OCI-LY1 (cell line): Measurements from ENCODE around the gene EXOC6.

Experiments used
- H2AFZ ChIP-seq: fragments of 200-600 bp; sonication (generic), shearing (Covaris generic); 2 replicates; pipeline ENCODE4 v1.6.0; 2014; ENCODE audit warnings: antibody characterized with exemption, mild to moderate bottlenecking, low read length
- H3F3A ChIP-seq: fragments of 200-600 bp; sonication (generic), shearing (Covaris generic); 2 replicates; pipeline ENCODE4 v1.6.0; 2014; ENCODE audit warnings: mild to moderate bottlenecking, antibody characterized with exemption, low read length, moderate library complexity; ENCODE audit not compliant: insufficient read depth
- H3K27ac ChIP-seq: fragments of 200-600 bp; sonication (generic); 2 replicates; pipeline ENCODE4 v1.5.1; 2014; ENCODE audit warnings: low read length, mixed run types, mild to moderate bottlenecking, low read depth; ENCODE audit not compliant: poor library complexity, severe bottlenecking
- H3K27me3 ChIP-seq: fragments of 200-600 bp; sonication (generic); 2 replicates; pipeline ENCODE4 v1.6.0; 2014; ENCODE audit warnings: antibody characterized with exemption, mild to moderate bottlenecking, low read length, moderate library complexity; ENCODE audit not compliant: insufficient read depth
- H3K36me3 ChIP-seq: fragments of 200-600 bp; sonication (generic); 2 replicates; pipeline ENCODE4 v1.6.1; 2014; ENCODE audit warnings: mild to moderate bottlenecking, antibody characterized with exemption, low read length, moderate library complexity, mixed read lengths; ENCODE audit not compliant: insufficient read depth
- H3K4me1 ChIP-seq: fragments of 200-600 bp; sonication (generic); 2 replicates; pipeline ENCODE4 v1.5.1; 2014; ENCODE audit warnings: mild to moderate bottlenecking, low read length, moderate library complexity; ENCODE audit not compliant: insufficient read depth, severe bottlenecking
- H3K4me2 ChIP-seq: fragments of 200-600 bp; sonication (generic), shearing (Covaris generic); 2 replicates; pipeline ENCODE4 v1.6.1; 2014; ENCODE audit warnings: low read length
- H3K4me3 ChIP-seq: fragments of 200-600 bp; sonication (generic); 2 replicates; pipeline ENCODE4 v1.5.1; 2014; ENCODE audit warnings: low read length, low read depth, mild to moderate bottlenecking, mixed read lengths; ENCODE audit not compliant: poor library complexity, severe bottlenecking
- H3K79me2 ChIP-seq: fragments of 200-600 bp; shearing (Covaris generic); 2 replicates; pipeline ENCODE4 v1.6.1; 2016; ENCODE audit warnings: mixed run types, low read length, mixed read lengths; ENCODE audit not compliant: insufficient read depth
- H3K9ac ChIP-seq: fragments of 200-600 bp; sonication (generic), shearing (Covaris generic); 2 replicates; pipeline ENCODE4 v1.6.1; 2014; ENCODE audit warnings: mild to moderate bottlenecking, low read length, mixed read lengths
- H3K9me2 ChIP-seq: fragments of 200-600 bp; sonication (generic), shearing (Covaris generic); 2 replicates; pipeline ENCODE4 v1.6.1; 2014; ENCODE audit warnings: low read depth, mild to moderate bottlenecking, low read length, mixed read lengths
- H3K9me3 ChIP-seq: fragments of 200-600 bp; shearing (Covaris generic); 2 replicates; pipeline ENCODE4 v1.6.1; 2014; ENCODE audit warnings: low read length, mixed read lengths
- H4K20me1 ChIP-seq: fragments of 200-600 bp; sonication (generic), shearing (Covaris generic); 2 replicates; pipeline ENCODE4 v1.6.0; 2016; ENCODE audit warnings: mild to moderate bottlenecking, low read length; ENCODE audit not compliant: insufficient read depth
- EZH2 ChIP-seq: fragments of 200-600 bp; sonication (generic), shearing (Covaris generic); IDR thresholded peaks from 2 replicates; pipeline ENCODE4 v1.8.0; 2017; ENCODE audit warnings: borderline replicate concordance, mixed run types, mild to moderate bottlenecking, antibody characterized with exemption, low read length, moderate library complexity, mixed read lengths
- TF ChIP-seq, protein P1 (sequence below): fragments of 200-600 bp; sonication (generic), shearing (Covaris generic); IDR thresholded peaks from 2 replicates; pipeline ENCODE4 v1.5.1; 2017; ENCODE audit warnings: mild to moderate bottlenecking, antibody characterized with exemption, low read length, moderate library complexity, mixed read lengths

The EXOC6 gene

GRCh38 chr10:93086289-93086688, 238.0 kb downstream of the EXOC6 start:
- H3F3A ChIP-seq = no peaks in the 10 kb centered on the region
- no peaks in the 10 kb centered on the region for H3K79me2 ChIP-seq
- H4K20me1 ChIP-seq = no peaks in the 10 kb centered on the region
- no peak overlapping the region for H3K9ac ChIP-seq
- H3K9me3 ChIP-seq = no peaks in the 10 kb centered on the region
- no peak overlapping the region for H3K27ac ChIP-seq
- no peaks in the 10 kb centered on the region for H3K4me1 ChIP-seq
- H3K4me2 ChIP-seq = no peak overlapping the region
- H2AFZ ChIP-seq = no peak overlapping the region
- no peak overlapping the region for H3K4me3 ChIP-seq
- no peaks in the 10 kb centered on the region for H3K9me2 ChIP-seq
- no peak for TF ChIP-seq EZH2
- TF ChIP-seq, protein P1, sequence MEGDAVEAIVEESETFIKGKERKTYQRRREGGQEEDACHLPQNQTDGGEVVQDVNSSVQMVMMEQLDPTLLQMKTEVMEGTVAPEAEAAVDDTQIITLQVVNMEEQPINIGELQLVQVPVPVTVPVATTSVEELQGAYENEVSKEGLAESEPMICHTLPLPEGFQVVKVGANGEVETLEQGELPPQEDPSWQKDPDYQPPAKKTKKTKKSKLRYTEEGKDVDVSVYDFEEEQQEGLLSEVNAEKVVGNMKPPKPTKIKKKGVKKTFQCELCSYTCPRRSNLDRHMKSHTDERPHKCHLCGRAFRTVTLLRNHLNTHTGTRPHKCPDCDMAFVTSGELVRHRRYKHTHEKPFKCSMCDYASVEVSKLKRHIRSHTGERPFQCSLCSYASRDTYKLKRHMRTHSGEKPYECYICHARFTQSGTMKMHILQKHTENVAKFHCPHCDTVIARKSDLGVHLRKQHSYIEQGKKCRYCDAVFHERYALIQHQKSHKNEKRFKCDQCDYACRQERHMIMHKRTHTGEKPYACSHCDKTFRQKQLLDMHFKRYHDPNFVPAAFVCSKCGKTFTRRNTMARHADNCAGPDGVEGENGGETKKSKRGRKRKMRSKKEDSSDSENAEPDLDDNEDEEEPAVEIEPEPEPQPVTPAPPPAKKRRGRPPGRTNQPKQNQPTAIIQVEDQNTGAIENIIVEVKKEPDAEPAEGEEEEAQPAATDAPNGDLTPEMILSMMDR = no peak
- H3K27me3 ChIP-seq = no peaks in the 10 kb centered on the region
- no peaks in the 10 kb centered on the region for H3K36me3 ChIP-seq

- TF ChIP-seq EZH2 = no peak
- TF ChIP-seq, protein P1 = no peak
- H3K4me2 ChIP-seq = no peak overlapping the region
- no peaks in the 10 kb centered on the region for H3F3A ChIP-seq
- no peaks in the 10 kb centered on the region for H3K79me2 ChIP-seq
- H2AFZ ChIP-seq = no peak overlapping the region
- no peaks in the 10 kb centered on the region for H3K27me3 ChIP-seq
- no peak overlapping the region for H3K27ac ChIP-seq
- H3K9me2 ChIP-seq = no peaks in the 10 kb centered on the region
- H3K9ac ChIP-seq = no peak overlapping the region
- H3K36me3 ChIP-seq = no peaks in the 10 kb centered on the region
- H3K4me1 ChIP-seq = no peaks in the 10 kb centered on the region
- H3K4me3 ChIP-seq = no peak overlapping the region
- H3K9me3 ChIP-seq = no peaks in the 10 kb centered on the region
- H4K20me1 ChIP-seq = no peaks in the 10 kb centered on the region
Observed at GRCh38 chr10:93087846-93088245, 239.5 kb downstream of the EXOC6 start.

GRCh38 chr10:93088466-93088865, 240.1 kb downstream of the EXOC6 start:
- Histone ChIP-seq H3K36me3 (no peaks in the 10 kb centered on the region), H3K27me3 (no peaks in the 10 kb centered on the region), H3K9me3 (no peaks in the 10 kb centered on the region), H3K9ac (no peak overlapping the region), H3K4me3 (no peak overlapping the region), H4K20me1 (no peaks in the 10 kb centered on the region), H3K79me2 (no peaks in the 10 kb centered on the region), H3K4me1 (no peaks in the 10 kb centered on the region), H3F3A (no peaks in the 10 kb centered on the region), H3K4me2 (no peak overlapping the region), H3K27ac (no peak overlapping the region), H3K9me2 (no peaks in the 10 kb centered on the region), H2AFZ (no peak overlapping the region)
- TF ChIP-seq, protein P1 = no peak
